ENCODE results near the gene BEAN1.

GRCh38 chr16:66399031-66399430, 28.1 kb upstream of the BEAN1 start:
- TF ChIP-seq, protein P1, sequence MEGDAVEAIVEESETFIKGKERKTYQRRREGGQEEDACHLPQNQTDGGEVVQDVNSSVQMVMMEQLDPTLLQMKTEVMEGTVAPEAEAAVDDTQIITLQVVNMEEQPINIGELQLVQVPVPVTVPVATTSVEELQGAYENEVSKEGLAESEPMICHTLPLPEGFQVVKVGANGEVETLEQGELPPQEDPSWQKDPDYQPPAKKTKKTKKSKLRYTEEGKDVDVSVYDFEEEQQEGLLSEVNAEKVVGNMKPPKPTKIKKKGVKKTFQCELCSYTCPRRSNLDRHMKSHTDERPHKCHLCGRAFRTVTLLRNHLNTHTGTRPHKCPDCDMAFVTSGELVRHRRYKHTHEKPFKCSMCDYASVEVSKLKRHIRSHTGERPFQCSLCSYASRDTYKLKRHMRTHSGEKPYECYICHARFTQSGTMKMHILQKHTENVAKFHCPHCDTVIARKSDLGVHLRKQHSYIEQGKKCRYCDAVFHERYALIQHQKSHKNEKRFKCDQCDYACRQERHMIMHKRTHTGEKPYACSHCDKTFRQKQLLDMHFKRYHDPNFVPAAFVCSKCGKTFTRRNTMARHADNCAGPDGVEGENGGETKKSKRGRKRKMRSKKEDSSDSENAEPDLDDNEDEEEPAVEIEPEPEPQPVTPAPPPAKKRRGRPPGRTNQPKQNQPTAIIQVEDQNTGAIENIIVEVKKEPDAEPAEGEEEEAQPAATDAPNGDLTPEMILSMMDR (conservative IDR thresholded peaks at IDR 0.05 in 1 of 2, IDR thresholded peaks at IDR 0.05 in 1 of 2; ENCODE audit: extremely low read depth in 1 of 2, insufficient read depth in 1 of 2, low read depth in 1 of 2, low read length in 2 of 2): no peak
- TF ChIP-seq EZH2 (IDR thresholded peaks at IDR 0.05; ENCODE audit: borderline replicate concordance, low read length): no peak
